ENCODE results near the gene RAB15.

DNA sequence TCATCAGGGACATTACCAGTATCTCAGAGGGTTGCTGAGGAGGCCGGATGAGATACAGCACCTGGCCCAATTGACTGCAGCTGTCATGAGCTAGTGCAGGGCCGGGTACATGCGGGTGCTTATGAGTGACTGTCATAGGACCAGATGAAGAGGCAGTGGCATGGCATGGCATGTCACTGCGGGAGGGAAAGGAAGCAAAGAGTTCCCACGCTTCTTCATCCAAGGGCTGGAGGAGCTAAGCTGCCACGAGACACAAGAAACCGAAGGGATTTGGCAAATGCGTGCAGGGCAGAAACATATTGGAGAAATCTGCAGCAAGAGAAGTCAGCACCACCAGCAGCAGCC lies 18.9 kb downstream of the RAB15 start:
- TF ChIP-seq, protein P1, sequence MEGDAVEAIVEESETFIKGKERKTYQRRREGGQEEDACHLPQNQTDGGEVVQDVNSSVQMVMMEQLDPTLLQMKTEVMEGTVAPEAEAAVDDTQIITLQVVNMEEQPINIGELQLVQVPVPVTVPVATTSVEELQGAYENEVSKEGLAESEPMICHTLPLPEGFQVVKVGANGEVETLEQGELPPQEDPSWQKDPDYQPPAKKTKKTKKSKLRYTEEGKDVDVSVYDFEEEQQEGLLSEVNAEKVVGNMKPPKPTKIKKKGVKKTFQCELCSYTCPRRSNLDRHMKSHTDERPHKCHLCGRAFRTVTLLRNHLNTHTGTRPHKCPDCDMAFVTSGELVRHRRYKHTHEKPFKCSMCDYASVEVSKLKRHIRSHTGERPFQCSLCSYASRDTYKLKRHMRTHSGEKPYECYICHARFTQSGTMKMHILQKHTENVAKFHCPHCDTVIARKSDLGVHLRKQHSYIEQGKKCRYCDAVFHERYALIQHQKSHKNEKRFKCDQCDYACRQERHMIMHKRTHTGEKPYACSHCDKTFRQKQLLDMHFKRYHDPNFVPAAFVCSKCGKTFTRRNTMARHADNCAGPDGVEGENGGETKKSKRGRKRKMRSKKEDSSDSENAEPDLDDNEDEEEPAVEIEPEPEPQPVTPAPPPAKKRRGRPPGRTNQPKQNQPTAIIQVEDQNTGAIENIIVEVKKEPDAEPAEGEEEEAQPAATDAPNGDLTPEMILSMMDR (optimal IDR thresholded peaks at IDR 0.05 in 1 of 3, IDR thresholded peaks at IDR 0.05 in 1 of 3, conservative IDR thresholded peaks at IDR 0.05 in 1 of 3; ENCODE audit: extremely low read depth in 1 of 3, insufficient read depth in 2 of 3, low read length in 3 of 3), result no peak
- no peak for TF ChIP-seq EZH2 (IDR thresholded peaks at IDR 0.05; ENCODE audit: low read length)

Measured in keratinocyte (primary cell).